ENCODE data around the gene F7. TPM values are rescaled to one million over a fixed set of nuclear protein-coding genes. Genes with fewer than 3 reads are reported as not detected.

The F7 gene
- total RNA-seq, 4 donors from 2014 or later: not detected

GRCh38 chr13:113075711-113076110 lies 29.9 kb upstream of the F7 start:
- Histone ChIP-seq H3K27me3 (no peaks in the 10 kb centered on the region), H3K4me1 (no peaks in the 10 kb centered on the region), H3K4me3 (replicated peaks in 1 of 3) (no peak overlapping the region), H3K9me3 (no peaks in the 10 kb centered on the region), H3K36me3 (peaks cover 37 to 44% of the 10 kb centered on the region in 2 donors), H3K27ac (no peak overlapping the region)
- WGBS, 2 donors: 96 to 98% methylated on average over 14 to 17 of the region's 17 CpGs
- no peak for DNase-seq
- intact Hi-C loops (cut with DNase I): no loop called here
- TF ChIP-seq POLR2A (IDR thresholded peaks at IDR 0.05) (no peak), CTCF (IDR thresholded peaks at IDR 0.05) (no peak)

GRCh38 chr13:113076681-113077401 lies 28.8 kb upstream of the F7 start:
- no peak overlapping the region for H3K27ac ChIP-seq
- intact Hi-C loops (cut with DNase I): no loop called here
- DNase-seq: no peak
- no peak for TF ChIP-seq CTCF (IDR thresholded peaks at IDR 0.05)
- no peak for TF ChIP-seq POLR2A (IDR thresholded peaks at IDR 0.05)
- no peak overlapping the region for H3K4me3 ChIP-seq (replicated peaks in 1 of 3)
- no peaks in the 10 kb centered on the region for H3K9me3 ChIP-seq
- 95 to 96% methylated on average over 14 to 24 of the region's 39 CpGs for WGBS, 2 donors
- no peaks in the 10 kb centered on the region for H3K4me1 ChIP-seq
- no peaks in the 10 kb centered on the region for H3K27me3 ChIP-seq
- H3K36me3 ChIP-seq: peaks cover 37 to 44% of the 10 kb centered on the region in 2 donors

GRCh38 chr13:113077566-113077952 lies 28.0 kb upstream of the F7 start:
- TF ChIP-seq POLR2A (IDR thresholded peaks at IDR 0.05) (no peak), CTCF (IDR thresholded peaks at IDR 0.05) (no peak)
- DNase-seq: no peak
- H3K27me3 ChIP-seq: no peaks in the 10 kb centered on the region
- H3K4me3 ChIP-seq (replicated peaks in 1 of 3): no peak overlapping the region
- intact Hi-C loops (cut with DNase I): no loop called here
- 86 to 98% methylated on average over 19 to 20 of the region's 20 CpGs for WGBS, 2 donors
- H3K9me3 ChIP-seq: no peaks in the 10 kb centered on the region
- H3K36me3 ChIP-seq: peaks cover 37 to 44% of the 10 kb centered on the region in 2 donors
- no peak overlapping the region for H3K27ac ChIP-seq
- no peaks in the 10 kb centered on the region for H3K4me1 ChIP-seq

- H3K9me3 ChIP-seq: no peaks in the 10 kb centered on the region
- H3K27ac ChIP-seq: no peak overlapping the region
- peaks cover 37 to 44% of the 10 kb centered on the region in 2 donors for H3K36me3 ChIP-seq
- peaks cover 3 to 6% of the 10 kb centered on the region in 2 donors for H3K4me1 ChIP-seq
- no peak for DNase-seq
- WGBS, 2 donors: 91 to 95% methylated on average over 30 to 40 of the region's 42 CpGs
- intact Hi-C loops (cut with DNase I): no loop called here
- H3K27me3 ChIP-seq: no peaks in the 10 kb centered on the region
- H3K4me3 ChIP-seq (replicated peaks in 1 of 3): no peak overlapping the region
- TF ChIP-seq POLR2A (IDR thresholded peaks at IDR 0.05): no peak
- TF ChIP-seq CTCF (IDR thresholded peaks at IDR 0.05): no peak
Measured at GRCh38 chr13:113077953-113078901, 27.4 kb upstream of the F7 start.

Measured in thyroid gland (tissue), 4 donors.